ENCODE results near the gene SLC35A3. TPM values are rescaled to one million over a fixed set of nuclear protein-coding genes. Genes with fewer than 3 reads are reported as not detected.

The SLC35A3 gene
- total RNA-seq, 2 experiments from 2014 or later, result 18.3 to 18.8 TPM

- CTCF ChIA-PET, result no interaction called here
Measured at GRCh38 chr1:100065183-100065968, 95.6 kb downstream of the SLC35A3 start.

GRCh38 chr1:100065969-100066227, 96.1 kb downstream of the SLC35A3 start:
- ATAC-seq (no peak), DNase-seq (no peak)
- peak overlapping the region; percentile 42 for H3K4me3 Mint-ChIP-seq
- peak overlapping the region; percentile 84 for H3K27ac Mint-ChIP-seq
- no peaks in the 10 kb centered on the region for H3K9me3 Mint-ChIP-seq (ENCODE audit: insufficient read depth)
- H3K36me3 Mint-ChIP-seq (ENCODE audit: low read depth), result peaks cover 67% of the 10 kb centered on the region
- CTCF ChIA-PET, result interaction anchor here (0.7 kb wide), 1 partner anchor 556 kb away, joined by 3 read pairs; no protein-coding TSS in a partner anchor
- POLR2A ChIA-PET, result interaction anchor here (0.7 kb wide), 1 partner anchor 197 kb away, joined by 4 read pairs; no protein-coding TSS in a partner anchor
- H3K27me3 Mint-ChIP-seq (ENCODE audit: low read depth), result no peaks in the 10 kb centered on the region
- H3K4me1 Mint-ChIP-seq (ENCODE audit: low read depth), result peaks cover 30% of the 10 kb centered on the region

More at GRCh38 chr1:100065183-100065968, 95.6 kb downstream of the SLC35A3 start:
- POLR2A ChIA-PET, result interaction anchor here (0.7 kb wide), 1 partner anchor 196 kb away, joined by 4 read pairs; no protein-coding TSS in a partner anchor
- no peak for ATAC-seq
- no peak for DNase-seq
- Mint-ChIP-seq H3K27ac (peak overlapping the region; percentile 84), H3K27me3 (ENCODE audit: low read depth) (no peaks in the 10 kb centered on the region), H3K36me3 (ENCODE audit: low read depth) (peaks cover 68% of the 10 kb centered on the region), H3K9me3 (ENCODE audit: insufficient read depth) (no peaks in the 10 kb centered on the region), H3K4me3 (peak overlapping the region; percentile 42), H3K4me1 (ENCODE audit: low read depth) (peaks cover 26% of the 10 kb centered on the region)

GRCh38 chr1:100070201-100070939, 100.6 kb downstream of the SLC35A3 start:
- POLR2A ChIA-PET, result interaction anchor here (1.4 to 1.8 kb wide), 2 partner anchors 10 to 32 kb away, joined by 3 to 5 read pairs; a partner anchor contains a TSS
- no peak for ATAC-seq
- H3K4me3 Mint-ChIP-seq, result no peak overlapping the region
- H3K36me3 Mint-ChIP-seq (ENCODE audit: low read depth), result peaks cover 65% of the 10 kb centered on the region
- peak overlapping the region; percentile 13 for H3K27ac Mint-ChIP-seq
- no peaks in the 10 kb centered on the region for H3K9me3 Mint-ChIP-seq (ENCODE audit: insufficient read depth)
- H3K27me3 Mint-ChIP-seq (ENCODE audit: low read depth), result no peaks in the 10 kb centered on the region
- CTCF ChIA-PET, result interaction anchor here (1.3 kb wide), 2 partner anchors 13 to 31 kb away, joined by 3 to 5 read pairs; no protein-coding TSS in a partner anchor
- no peak for DNase-seq
- H3K4me1 Mint-ChIP-seq (ENCODE audit: low read depth), result peaks cover 16% of the 10 kb centered on the region

GRCh38 chr1:100073531-100073930, 103.7 kb downstream of the SLC35A3 start:
- DNase-seq (no peak), ATAC-seq (no peak)
- no peak overlapping the region for H3K4me3 Mint-ChIP-seq
- H3K36me3 Mint-ChIP-seq (ENCODE audit: low read depth), result peaks cover 64% of the 10 kb centered on the region
- peaks cover 10% of the 10 kb centered on the region for H3K4me1 Mint-ChIP-seq (ENCODE audit: low read depth)
- H3K27ac Mint-ChIP-seq, result no peak overlapping the region
- CTCF ChIA-PET, result no interaction called here
- POLR2A ChIA-PET, result no interaction called here
- H3K9me3 Mint-ChIP-seq (ENCODE audit: insufficient read depth), result no peaks in the 10 kb centered on the region
- H3K27me3 Mint-ChIP-seq (ENCODE audit: low read depth), result no peaks in the 10 kb centered on the region

- H3K4me3 Mint-ChIP-seq, result no peak overlapping the region
- peaks cover 10% of the 10 kb centered on the region for H3K4me1 Mint-ChIP-seq (ENCODE audit: low read depth)
- no peaks in the 10 kb centered on the region for H3K27me3 Mint-ChIP-seq (ENCODE audit: low read depth)
- CTCF ChIA-PET, result no interaction called here
- H3K36me3 Mint-ChIP-seq (ENCODE audit: low read depth), result peaks cover 65% of the 10 kb centered on the region
- POLR2A ChIA-PET, result no interaction called here
- DNase-seq (no peak), ATAC-seq (no peak)
- H3K27ac Mint-ChIP-seq, result no peak overlapping the region
- no peaks in the 10 kb centered on the region for H3K9me3 Mint-ChIP-seq (ENCODE audit: insufficient read depth)
Measured at GRCh38 chr1:100074604-100075395, 105.0 kb downstream of the SLC35A3 start.

GRCh38 chr1:100075773-100076172, 106.0 kb downstream of the SLC35A3 start:
- no peak for ATAC-seq
- Mint-ChIP-seq H3K27me3 (ENCODE audit: low read depth) (no peaks in the 10 kb centered on the region), H3K36me3 (ENCODE audit: low read depth) (peaks cover 60% of the 10 kb centered on the region), H3K9me3 (ENCODE audit: insufficient read depth) (no peaks in the 10 kb centered on the region), H3K4me3 (no peak overlapping the region), H3K4me1 (ENCODE audit: low read depth) (peaks cover 3% of the 10 kb centered on the region), H3K27ac (no peak overlapping the region)
- CTCF ChIA-PET, result interaction anchor here (1.3 kb wide), 1 partner anchor 21 kb away, joined by 3 read pairs; no protein-coding TSS in a partner anchor
- POLR2A ChIA-PET, result no interaction called here
- DNase-seq, result no peak

- DNase-seq (no peak), ATAC-seq (no peak)
- CTCF ChIA-PET, result interaction anchor here (1.3 kb wide), 1 partner anchor 21 kb away, joined by 3 read pairs; no protein-coding TSS in a partner anchor
- no peaks in the 10 kb centered on the region for H3K9me3 Mint-ChIP-seq (ENCODE audit: insufficient read depth)
- H3K27ac Mint-ChIP-seq, result no peak overlapping the region
- H3K4me3 Mint-ChIP-seq, result no peak overlapping the region
- peaks cover 1% of the 10 kb centered on the region for H3K4me1 Mint-ChIP-seq (ENCODE audit: low read depth)
- no peaks in the 10 kb centered on the region for H3K27me3 Mint-ChIP-seq (ENCODE audit: low read depth)
- POLR2A ChIA-PET, result no interaction called here
- peaks cover 56% of the 10 kb centered on the region for H3K36me3 Mint-ChIP-seq (ENCODE audit: low read depth)
Measured at GRCh38 chr1:100076319-100076718, 106.5 kb downstream of the SLC35A3 start.

- DNase-seq (no peak), ATAC-seq (no peak)
- H3K36me3 Mint-ChIP-seq (ENCODE audit: low read depth), result peaks cover 56% of the 10 kb centered on the region
- no peaks in the 10 kb centered on the region for H3K9me3 Mint-ChIP-seq (ENCODE audit: insufficient read depth)
- H3K4me1 Mint-ChIP-seq (ENCODE audit: low read depth), result peaks cover 1% of the 10 kb centered on the region
- ChIA-PET CTCF (interaction anchor here (1.3 kb wide), 1 partner anchor 20 kb away, joined by 3 read pairs; no protein-coding TSS in a partner anchor), POLR2A (no interaction called here)
- H3K27me3 Mint-ChIP-seq (ENCODE audit: low read depth), result no peaks in the 10 kb centered on the region
- H3K4me3 Mint-ChIP-seq, result no peak overlapping the region
- H3K27ac Mint-ChIP-seq, result no peak overlapping the region
Measured at GRCh38 chr1:100076744-100077143, 106.9 kb downstream of the SLC35A3 start.

GRCh38 chr1:100077531-100077930, 107.7 kb downstream of the SLC35A3 start:
- ChIA-PET POLR2A (no interaction called here), CTCF (no interaction called here)
- Mint-ChIP-seq H3K4me1 (ENCODE audit: low read depth) (peaks cover 1% of the 10 kb centered on the region), H3K9me3 (ENCODE audit: insufficient read depth) (no peaks in the 10 kb centered on the region), H3K27me3 (ENCODE audit: low read depth) (no peaks in the 10 kb centered on the region), H3K4me3 (no peak overlapping the region), H3K27ac (no peak overlapping the region), H3K36me3 (ENCODE audit: low read depth) (peaks cover 55% of the 10 kb centered on the region)
- DNase-seq (no peak), ATAC-seq (no peak)

- no peak for ATAC-seq
Measured at GRCh38 chr1:100080331-100080730, 110.5 kb downstream of the SLC35A3 start.

More at GRCh38 chr1:100080331-100080730, 110.5 kb downstream of the SLC35A3 start:
- Mint-ChIP-seq H3K9me3 (ENCODE audit: insufficient read depth) (no peaks in the 10 kb centered on the region), H3K27ac (no peak overlapping the region), H3K4me1 (ENCODE audit: low read depth) (peaks cover 1% of the 10 kb centered on the region), H3K4me3 (no peak overlapping the region), H3K27me3 (ENCODE audit: low read depth) (no peaks in the 10 kb centered on the region), H3K36me3 (ENCODE audit: low read depth) (peaks cover 45% of the 10 kb centered on the region)
- POLR2A ChIA-PET, result interaction anchor here (1.2 kb wide), 1 partner anchor 9 kb away, joined by 5 read pairs; no protein-coding TSS in a partner anchor
- DNase-seq, result no peak
- CTCF ChIA-PET, result no interaction called here

Measured in activated CD8-positive, alpha-beta T cell treated with anti-CD3 and anti-CD28 coated beads, Interleukin-2, amount 10 ng/mL, durations not matched to agents 7 days and 5 days (primary cell).